Measurements from ENCODE around the gene ITPR1. TPM values are rescaled to one million over a fixed set of nuclear protein-coding genes. Genes with fewer than 3 reads are reported as not detected.

The ITPR1 gene
- polyA plus RNA-seq, 2 of the 4 experiments (the other 2 are of a cell fraction), result 2.8 to 9.6 TPM

GRCh38 chr3:4464576-4464975, 28.6 kb upstream of the ITPR1 start:
- POLR2A ChIA-PET, result no interaction called here
- H3K4me1 ChIP-seq, result peaks cover 6% of the 10 kb centered on the region; the same call in 1 of the 3 replicates
- WGBS (ENCODE audit: missing lambda C conversion rate), result 92% methylated on average over 1 of the region's 1 CpG
- DNase-seq (ENCODE audit: low read depth in 1 of 2, low spot score in 1 of 2) (no peak), ATAC-seq (no peak), FAIRE-seq (no peak)
- H3K4me3 ChIP-seq, result no peak overlapping the region
- CTCF ChIA-PET, result no interaction called here
- no peak overlapping the region for H3K4me2 ChIP-seq
- no peak overlapping the region for H3K27ac ChIP-seq
- TF ChIP-seq TFCP2L1 (CRISPR knock-in tag; IDR thresholded peaks at IDR 0.05), result no peak
- TF ChIP-seq HES2 (IDR thresholded peaks at IDR 0.05), result no peak
- TF ChIP-seq JUN (IDR thresholded peaks at IDR 0.05), result no peak
- no peak for TF ChIP-seq FOXS1 (CRISPR knock-in tag; IDR thresholded peaks at IDR 0.05)
- no peak for TF ChIP-seq KDM5A (IDR thresholded peaks at IDR 0.05)
- TF ChIP-seq FOSL2 (IDR thresholded peaks at IDR 0.05), result no peak
- no peak for TF ChIP-seq FOSL2 (CRISPR knock-in tag; IDR thresholded peaks at IDR 0.05)
- TF ChIP-seq EP300 (IDR thresholded peaks at IDR 0.05), result no peak
- no peak for TF ChIP-seq HOXB13 (CRISPR knock-in tag; IDR thresholded peaks at IDR 0.05; ENCODE audit: low read depth)
- no peak for TF ChIP-seq JUNB (IDR thresholded peaks at IDR 0.05)
- no peak for TF ChIP-seq HOXB5 (CRISPR knock-in tag; IDR thresholded peaks at IDR 0.05)
- TF ChIP-seq CBX8 (IDR thresholded peaks at IDR 0.05), result no peak
- TF ChIP-seq RFX5 (IDR thresholded peaks at IDR 0.05), result no peak
- no peak for TF ChIP-seq PHF8 (IDR thresholded peaks at IDR 0.05; ENCODE audit: borderline replicate concordance, low read depth)
- TF ChIP-seq, protein P1, sequence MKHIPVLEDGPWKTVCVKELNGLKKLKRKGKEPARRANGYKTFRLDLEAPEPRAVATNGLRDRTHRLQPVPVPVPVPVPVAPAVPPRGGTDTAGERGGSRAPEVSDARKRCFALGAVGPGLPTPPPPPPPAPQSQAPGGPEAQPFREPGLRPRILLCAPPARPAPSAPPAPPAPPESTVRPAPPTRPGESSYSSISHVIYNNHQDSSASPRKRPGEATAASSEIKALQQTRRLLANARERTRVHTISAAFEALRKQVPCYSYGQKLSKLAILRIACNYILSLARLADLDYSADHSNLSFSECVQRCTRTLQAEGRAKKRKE (CRISPR knock-in tag; IDR thresholded peaks at IDR 0.05; ENCODE audit: low read depth), result no peak
- no peak for TF ChIP-seq MAZ (IDR thresholded peaks at IDR 0.05; ENCODE audit: borderline replicate concordance, low read depth, low read length)
- no peak for TF ChIP-seq MAFK (IDR thresholded peaks at IDR 0.05; ENCODE audit: partially characterized antibody)
- no peak for TF ChIP-seq CBX2 (IDR thresholded peaks at IDR 0.05; ENCODE audit: borderline replicate concordance, low read depth)
- no peak for TF ChIP-seq NFE2L2 (conservative IDR thresholded peaks at IDR 0.05; ENCODE audit: low read length)
- no peak for TF ChIP-seq ZFP36 (IDR thresholded peaks at IDR 0.05; ENCODE audit: borderline replicate concordance, partially characterized antibody)
- H3K9me3 ChIP-seq, result no peaks in the 10 kb centered on the region

DNA sequence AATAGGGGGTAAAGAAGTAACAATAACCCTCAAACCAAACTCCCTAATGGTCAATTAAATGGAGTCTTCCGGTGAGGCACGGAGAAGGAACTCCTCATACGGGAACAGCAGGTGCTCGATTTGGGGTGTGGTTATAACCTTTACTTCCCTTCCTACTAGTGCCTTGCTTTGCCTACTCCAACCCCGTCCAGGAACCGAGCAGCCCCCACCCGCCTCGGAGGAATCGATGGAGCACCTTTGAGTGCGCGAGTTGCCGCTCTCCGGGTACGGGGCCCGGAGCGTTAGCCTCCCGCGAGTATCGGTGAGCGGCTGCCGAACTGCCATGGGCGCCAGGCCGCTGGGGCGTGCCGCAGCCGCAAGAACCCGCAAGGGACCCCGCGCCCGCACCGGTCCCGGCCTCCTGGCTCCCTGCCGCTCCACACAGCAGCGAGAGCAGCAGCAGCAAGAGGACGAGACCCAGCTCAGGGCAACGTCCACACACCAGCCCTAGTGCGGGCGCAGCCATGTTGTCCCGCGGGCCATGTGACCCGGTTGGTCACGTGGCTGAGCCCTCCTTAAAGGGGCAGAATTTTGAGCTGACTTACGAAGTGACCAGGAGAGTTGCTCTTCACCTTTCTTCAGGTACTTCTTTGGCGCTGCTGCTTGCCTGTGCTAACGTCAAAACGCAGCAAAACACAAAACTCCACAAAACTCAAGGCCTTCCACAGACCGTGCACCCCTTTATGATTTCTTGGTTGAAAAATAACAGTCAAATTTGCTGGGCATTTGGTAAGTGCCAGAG, 26.2 kb upstream of the ITPR1 start, which contains the start of gene SUMF1:
SUMF1 (minus strand) TSS at position 529 of the 781 bp plus-strand sequence; CDS start at position 505, 24 bp downstream.
- FAIRE-seq (no peak), DNase-seq (ENCODE audit: low read depth in 1 of 2, low spot score in 1 of 2) (peak; percentile 85 to 90), ATAC-seq (peak; percentile 96 to 99)
- Histone ChIP-seq H3K9me3 (no peaks in the 10 kb centered on the region), H3K4me3 (peak within 1 kb of the TSS; percentile 74), H3K4me1 (peaks cover 6% of the 10 kb centered on the region; the same call in 1 of the 3 replicates), H3K27ac (peak within 1 kb of the TSS; percentile 83 to 93), H3K4me2 (peak within 1 kb of the TSS; percentile 85)
- ChIA-PET CTCF (interaction anchor here (1.0 to 1.3 kb wide), 2 partner anchors 110 to 251 kb away, joined by 3 to 4 read pairs; no protein-coding TSS in a partner anchor), POLR2A (interaction anchor here (0.5 to 4.0 kb wide), 4 partner anchors 15 to 116 kb away, joined by 3 to 52 read pairs (median 5); partner anchors contain the start of gene ITPR1)
- WGBS (ENCODE audit: missing lambda C conversion rate), result 8% methylated on average over 13 of the region's 47 CpGs
- TF ChIP-seq MYC (IDR thresholded peaks at IDR 0.05; ENCODE audit: borderline replicate concordance, low read length), result peak; percentile 21; the same call in 1 of the 2 replicates
- TF ChIP-seq E2F6 (IDR thresholded peaks at IDR 0.05; ENCODE audit: borderline replicate concordance, low read depth), result 0 out of 2 replicates have a peak, but pooled peaks have one; percentile 51
- TF ChIP-seq, protein P2, sequence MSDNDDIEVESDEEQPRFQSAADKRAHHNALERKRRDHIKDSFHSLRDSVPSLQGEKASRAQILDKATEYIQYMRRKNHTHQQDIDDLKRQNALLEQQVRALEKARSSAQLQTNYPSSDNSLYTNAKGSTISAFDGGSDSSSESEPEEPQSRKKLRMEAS (IDR thresholded peaks at IDR 0.05), result peak; percentile 96
- peak; percentile 100 for TF ChIP-seq KDM5A (IDR thresholded peaks at IDR 0.05)
- TF ChIP-seq HOXB5 (CRISPR knock-in tag; IDR thresholded peaks at IDR 0.05), result 0 out of 2 replicates have a peak, but pooled peaks have one; percentile 14
- TF ChIP-seq RNF2 (IDR thresholded peaks at IDR 0.05; ENCODE audit: borderline replicate concordance, low read depth), result no peak
- no peak for TF ChIP-seq ZFP36 (IDR thresholded peaks at IDR 0.05; ENCODE audit: borderline replicate concordance, partially characterized antibody)
- no peak for TF ChIP-seq HOXB13 (CRISPR knock-in tag; IDR thresholded peaks at IDR 0.05; ENCODE audit: low read depth)
- no peak for TF ChIP-seq JUNB (IDR thresholded peaks at IDR 0.05)
- TF ChIP-seq, protein P3, sequence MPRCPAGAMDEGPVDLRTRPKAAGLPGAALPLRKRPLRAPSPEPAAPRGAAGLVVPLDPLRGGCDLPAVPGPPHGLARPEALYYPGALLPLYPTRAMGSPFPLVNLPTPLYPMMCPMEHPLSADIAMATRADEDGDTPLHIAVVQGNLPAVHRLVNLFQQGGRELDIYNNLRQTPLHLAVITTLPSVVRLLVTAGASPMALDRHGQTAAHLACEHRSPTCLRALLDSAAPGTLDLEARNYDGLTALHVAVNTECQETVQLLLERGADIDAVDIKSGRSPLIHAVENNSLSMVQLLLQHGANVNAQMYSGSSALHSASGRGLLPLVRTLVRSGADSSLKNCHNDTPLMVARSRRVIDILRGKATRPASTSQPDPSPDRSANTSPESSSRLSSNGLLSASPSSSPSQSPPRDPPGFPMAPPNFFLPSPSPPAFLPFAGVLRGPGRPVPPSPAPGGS (IDR thresholded peaks at IDR 0.05), result 0 out of 3 replicates have a peak, but pooled peaks have one; percentile 46
- TF ChIP-seq, protein P4, sequence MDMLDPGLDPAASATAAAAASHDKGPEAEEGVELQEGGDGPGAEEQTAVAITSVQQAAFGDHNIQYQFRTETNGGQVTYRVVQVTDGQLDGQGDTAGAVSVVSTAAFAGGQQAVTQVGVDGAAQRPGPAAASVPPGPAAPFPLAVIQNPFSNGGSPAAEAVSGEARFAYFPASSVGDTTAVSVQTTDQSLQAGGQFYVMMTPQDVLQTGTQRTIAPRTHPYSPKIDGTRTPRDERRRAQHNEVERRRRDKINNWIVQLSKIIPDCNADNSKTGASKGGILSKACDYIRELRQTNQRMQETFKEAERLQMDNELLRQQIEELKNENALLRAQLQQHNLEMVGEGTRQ (IDR thresholded peaks at IDR 0.05), result peak; percentile 99
- TF ChIP-seq PHF8 (IDR thresholded peaks at IDR 0.05; ENCODE audit: borderline replicate concordance, low read depth), result peak; percentile 96
- TF ChIP-seq REST (IDR thresholded peaks at IDR 0.05), result no peak
